GM10248 (cell line): ENCODE results near the gene SMIM35.

Experiments
- CTCF ChIA-PET: fragments of 300-600 bp; sonication (Branson Sonifier 250); formaldehyde crosslinking; extraction: SDS; loops from one replicate; lab custom pipeline; 2021; ENCODE audit warnings: antibody characterized with exemption; lab: Yijun Ruan, JAX
- POLR2A ChIA-PET: fragments of 350-650 bp; sonication (Branson Sonifier 250); formaldehyde crosslinking; extraction: SDS; loops from one replicate; lab custom pipeline; 2020; ENCODE audit warnings: antibody characterized with exemption; lab: Yijun Ruan, JAX
- DNase-seq: peaks from one replicate; pipeline ENCODE4 v3.0.0; 2012; ENCODE audit errors: extremely low spot score
- TF ChIP-seq, protein P1 (sequence below): IDR thresholded peaks from 2 replicates; pipeline ENCODE4 v1.5.1; 2012; ENCODE audit warnings: mild to moderate bottlenecking, low read depth; ENCODE audit errors: extremely low read depth, missing control alignments, control extremely low read depth

Gene SMIM35

DNA sequence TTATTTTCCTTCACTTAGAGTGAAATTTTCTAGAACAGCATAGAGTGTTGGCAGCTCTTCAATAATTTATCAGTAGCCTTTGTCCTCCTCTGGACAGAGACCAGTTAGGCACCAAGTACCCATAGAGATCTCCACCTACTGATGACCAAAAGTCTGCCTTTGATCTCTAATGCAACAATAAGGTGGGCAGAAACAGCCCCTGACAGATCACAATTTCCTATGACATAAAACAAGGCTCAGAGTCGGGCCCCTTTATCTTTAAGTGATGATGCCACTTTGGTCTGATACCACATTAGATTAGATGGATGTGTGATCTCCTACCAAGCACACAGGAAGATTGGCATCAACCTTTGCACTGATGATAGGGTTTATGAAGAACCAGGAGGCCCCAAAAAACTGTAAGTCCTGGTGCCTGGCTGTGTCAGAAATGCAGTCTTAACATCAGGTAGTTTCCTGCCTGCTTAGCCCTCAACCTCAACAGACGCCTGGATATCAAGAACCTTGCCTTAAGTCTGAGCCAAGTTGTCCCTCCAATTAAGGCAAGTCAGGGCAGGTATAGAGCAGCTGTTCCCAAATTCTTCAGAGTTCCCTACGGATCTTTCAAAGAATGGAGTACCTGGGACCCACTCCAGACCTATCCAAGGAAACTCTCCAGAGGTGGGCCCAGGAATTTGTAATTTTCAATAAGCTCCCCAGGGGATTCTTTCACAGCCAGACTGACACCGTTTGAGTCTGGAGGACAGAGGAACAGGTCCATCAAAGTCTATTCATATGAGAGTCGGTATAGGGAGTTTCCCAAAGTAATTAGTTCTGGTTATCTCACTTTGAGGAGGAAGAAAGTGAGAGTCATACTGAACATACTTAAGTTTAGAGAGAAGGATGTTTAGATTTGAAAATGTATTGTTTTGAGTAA lies 40.5 kb downstream of the SMIM35 start:
- ChIA-PET CTCF (interaction anchor here (0.8 to 4.5 kb wide), 8 partner anchors 9 to 238 kb away, joined by 3 to 28 read pairs (median 4); no protein-coding TSS in a partner anchor), POLR2A (no interaction called here)
- peak; percentile 43 for DNase-seq
- TF ChIP-seq, protein P1, sequence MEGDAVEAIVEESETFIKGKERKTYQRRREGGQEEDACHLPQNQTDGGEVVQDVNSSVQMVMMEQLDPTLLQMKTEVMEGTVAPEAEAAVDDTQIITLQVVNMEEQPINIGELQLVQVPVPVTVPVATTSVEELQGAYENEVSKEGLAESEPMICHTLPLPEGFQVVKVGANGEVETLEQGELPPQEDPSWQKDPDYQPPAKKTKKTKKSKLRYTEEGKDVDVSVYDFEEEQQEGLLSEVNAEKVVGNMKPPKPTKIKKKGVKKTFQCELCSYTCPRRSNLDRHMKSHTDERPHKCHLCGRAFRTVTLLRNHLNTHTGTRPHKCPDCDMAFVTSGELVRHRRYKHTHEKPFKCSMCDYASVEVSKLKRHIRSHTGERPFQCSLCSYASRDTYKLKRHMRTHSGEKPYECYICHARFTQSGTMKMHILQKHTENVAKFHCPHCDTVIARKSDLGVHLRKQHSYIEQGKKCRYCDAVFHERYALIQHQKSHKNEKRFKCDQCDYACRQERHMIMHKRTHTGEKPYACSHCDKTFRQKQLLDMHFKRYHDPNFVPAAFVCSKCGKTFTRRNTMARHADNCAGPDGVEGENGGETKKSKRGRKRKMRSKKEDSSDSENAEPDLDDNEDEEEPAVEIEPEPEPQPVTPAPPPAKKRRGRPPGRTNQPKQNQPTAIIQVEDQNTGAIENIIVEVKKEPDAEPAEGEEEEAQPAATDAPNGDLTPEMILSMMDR: no peak

GRCh38 chr11:118045191-118045590 lies 41.6 kb downstream of the SMIM35 start:
- POLR2A ChIA-PET: no interaction called here

DNA sequence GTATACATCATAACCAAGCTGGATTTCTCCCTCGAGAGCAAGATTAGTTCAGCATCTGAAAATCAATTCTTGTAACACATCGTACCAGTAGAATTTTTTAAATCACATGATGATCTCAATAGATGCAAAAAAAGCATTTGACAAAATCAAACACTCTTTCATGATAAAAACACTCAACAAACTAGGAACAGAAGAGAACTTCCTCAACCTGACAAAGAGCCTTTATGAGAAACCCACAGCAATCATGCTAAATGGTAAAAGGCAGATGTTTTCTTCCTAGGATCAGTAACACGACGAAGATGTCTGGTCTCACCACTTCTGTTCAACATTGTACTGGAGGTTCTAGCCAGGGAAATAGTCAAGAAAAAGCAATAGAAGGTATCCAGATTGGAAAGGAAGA lies 44.0 kb downstream of the SMIM35 start:
- DNase-seq: no peak
- TF ChIP-seq, protein P1: no peak
- ChIA-PET POLR2A (no interaction called here), CTCF (no interaction called here)

More at GRCh38 chr11:118045191-118045590, 41.6 kb downstream of the SMIM35 start:
- no peak for DNase-seq
- CTCF ChIA-PET: interaction anchor here (0.7 to 4.5 kb wide), 7 partner anchors 8 to 237 kb away, joined by 3 to 28 read pairs (median 3); no protein-coding TSS in a partner anchor
- TF ChIP-seq, protein P1: no peak

GRCh38 chr11:118042141-118042540 lies 44.6 kb downstream of the SMIM35 start:
- ChIA-PET POLR2A (no interaction called here), CTCF (interaction anchor here (1.0 to 1.8 kb wide), 3 partner anchors 11 to 111 kb away, joined by 3 to 7 read pairs (median 5); no protein-coding TSS in a partner anchor)

DNA sequence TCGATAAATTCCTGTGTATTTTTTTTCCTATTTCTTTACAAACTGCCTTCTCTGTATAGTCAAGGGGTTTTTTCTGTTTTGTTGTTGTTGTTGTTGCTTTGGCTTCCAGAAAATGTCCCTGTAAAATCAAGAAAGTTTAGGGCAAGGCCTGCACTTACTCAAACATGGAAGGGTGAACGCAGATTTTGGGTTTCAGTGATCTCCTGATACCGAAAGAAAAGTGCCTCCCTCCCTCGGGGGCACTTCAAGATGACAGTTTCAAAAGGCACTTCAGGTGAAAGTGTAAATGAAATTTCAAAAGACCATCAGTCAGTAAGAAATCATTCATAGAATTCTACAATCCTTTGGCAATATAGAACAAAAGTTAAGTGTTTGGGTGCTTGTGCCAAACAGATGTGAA lies 53.3 kb downstream of the SMIM35 start:
- POLR2A ChIA-PET: no interaction called here
- TF ChIP-seq, protein P1: no peak
- CTCF ChIA-PET: interaction anchor here (3.9 kb wide), 1 partner anchor 20 kb away, joined by 14 read pairs; no protein-coding TSS in a partner anchor
- no peak for DNase-seq

More at GRCh38 chr11:118042141-118042540, 44.6 kb downstream of the SMIM35 start:
- no peak for DNase-seq
- TF ChIP-seq, protein P1: no peak

DNA sequence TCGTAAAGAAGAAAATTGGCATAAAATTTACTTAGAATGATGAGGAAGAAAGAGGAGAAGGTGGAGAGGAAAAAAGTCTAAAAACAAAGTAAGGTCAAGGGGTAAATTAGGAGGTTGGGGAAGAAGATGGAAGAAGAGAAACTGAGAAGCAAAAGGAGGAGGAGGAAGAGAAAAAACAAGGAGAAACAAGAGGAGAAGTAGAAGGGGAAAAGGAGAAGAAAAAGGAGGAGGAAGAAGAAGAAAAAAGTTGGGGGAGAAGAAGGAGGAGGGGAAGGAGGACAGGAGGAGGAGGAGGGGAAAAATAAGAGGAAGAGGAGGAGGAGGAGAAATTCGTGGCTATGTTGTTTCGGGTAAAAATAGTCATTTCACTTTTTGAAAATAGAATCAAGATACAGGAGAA lies 58.1 kb downstream of the SMIM35 start:
- CTCF ChIA-PET: interaction anchor here (0.8 to 1.5 kb wide), 4 partner anchors 8 to 49 kb away, joined by 3 to 5 read pairs (median 4); no protein-coding TSS in a partner anchor
- DNase-seq: no peak
- TF ChIP-seq, protein P1: no peak
- POLR2A ChIA-PET: no interaction called here
